Liver (tissue), 3 donors: Measurements from ENCODE around the gene PEX11G.

Experiments
- CTCF ChIP-seq: fragments of 150-350 bp; IDR thresholded peaks from 2 replicates; pipeline ENCODE4 v1.5.1; 2017; ENCODE audit warnings: improper control_type of control experiment, low read depth, low read length; ENCODE audit not compliant: missing input control
- EGR1 ChIP-seq, 2 donors: IDR thresholded peaks; 2 replicates each; pipeline ENCODE4 v1.6.1; 2016 to 2018; ENCODE audit warnings: antibody characterized with exemption in 2 of 2, low read depth in 2 of 2
- GABPA ChIP-seq, 2 donors: IDR thresholded peaks in 1 of 2; conservative IDR thresholded peaks in 1 of 2; 2 replicates each; pipeline ENCODE4 v1.6.1; 2016; ENCODE audit warnings: antibody characterized with exemption in 2 of 2, mild to moderate bottlenecking in 1 of 2, moderate library complexity in 1 of 2
- HNF4A ChIP-seq, 2 donors: conservative IDR thresholded peaks; 2 replicates each; pipeline ENCODE4 v1.6.1; 2016; ENCODE audit warnings: antibody characterized with exemption in 2 of 2, mild to moderate bottlenecking in 2 of 2
- RAD21 ChIP-seq, 2 donors: IDR thresholded peaks; 2 replicates each; pipeline ENCODE4 v1.6.1; 2016; ENCODE audit warnings: antibody characterized with exemption in 2 of 2, mild to moderate bottlenecking in 2 of 2
- SP1 ChIP-seq: IDR thresholded peaks from 2 replicates; pipeline ENCODE4 v1.6.1; 2018; ENCODE audit warnings: antibody characterized with exemption, mild to moderate bottlenecking
- YY1 ChIP-seq: IDR thresholded peaks from 2 replicates; pipeline ENCODE4 v1.6.1; 2016; ENCODE audit warnings: antibody characterized with exemption, mild to moderate bottlenecking
- TF ChIP-seq, protein P1 (sequence below): IDR thresholded peaks from 2 replicates; pipeline ENCODE4 v1.6.1; 2016; ENCODE audit warnings: antibody characterized with exemption
- donor health status: healthy.
- donor health status: healthy.

DNA sequence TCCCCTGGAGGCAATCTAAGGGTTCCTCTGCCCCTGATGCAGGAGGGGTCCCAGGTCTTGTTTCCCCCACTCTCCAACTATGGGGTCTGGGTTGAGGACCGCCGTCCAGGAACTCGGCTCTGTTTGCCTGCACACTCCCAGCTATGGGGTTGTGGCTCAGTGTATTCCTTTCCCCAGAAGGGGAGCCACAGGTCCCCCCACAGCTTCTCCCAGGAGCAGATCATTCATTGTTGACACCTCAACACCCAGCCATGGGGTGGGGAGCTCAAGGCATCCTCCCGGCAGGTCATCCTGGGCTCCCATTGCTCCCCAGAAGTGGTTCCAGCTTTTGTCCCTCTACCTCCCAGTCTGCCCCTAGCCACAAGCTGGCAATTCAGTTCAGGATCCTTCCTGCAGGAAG, 28.0 kb upstream of the PEX11G start:
- TF ChIP-seq CTCF (no peak), SP1 (no peak), RAD21 (IDR thresholded peaks at IDR 0.05) (no peak), HNF4A (conservative IDR thresholded peaks at IDR 0.05) (no peak), YY1 (no peak), EGR1 (IDR thresholded peaks at IDR 0.05; ENCODE audit: low read depth in 2 of 2) (no peak), GABPA (IDR thresholded peaks at IDR 0.05 in 1 of 2, conservative IDR thresholded peaks at IDR 0.05 in 1 of 2) (no peak)
- TF ChIP-seq, protein P1, sequence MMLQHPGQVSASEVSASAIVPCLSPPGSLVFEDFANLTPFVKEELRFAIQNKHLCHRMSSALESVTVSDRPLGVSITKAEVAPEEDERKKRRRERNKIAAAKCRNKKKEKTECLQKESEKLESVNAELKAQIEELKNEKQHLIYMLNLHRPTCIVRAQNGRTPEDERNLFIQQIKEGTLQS = no peak
